ENCODE measurements around the gene TSPAN4.

DNA sequence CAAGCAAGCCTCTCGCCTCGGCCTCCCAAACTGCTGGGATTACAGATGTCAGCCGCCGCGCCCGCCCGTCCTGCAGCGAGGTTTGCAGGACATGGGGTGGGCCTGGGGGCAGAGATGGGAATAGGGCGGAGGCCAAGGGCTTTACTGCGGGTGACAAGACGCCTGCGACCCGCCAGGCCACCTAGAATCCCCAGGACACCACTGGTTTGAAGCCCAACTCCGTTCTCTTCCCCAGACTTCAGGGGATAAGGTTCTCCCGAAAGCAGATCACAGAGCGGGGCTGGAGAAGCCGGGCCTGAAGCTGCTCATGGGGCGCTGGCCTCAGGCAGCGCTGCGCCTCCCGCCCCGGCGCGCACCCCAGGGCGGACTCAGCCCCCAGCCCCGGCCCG, 677 bp upstream of the TSPAN4 start:
- TF ChIP-seq CTCF (conservative IDR thresholded peaks at IDR 0.05; ENCODE audit: low read length) (no peak), EZH2phosphoT487 (IDR thresholded peaks at IDR 0.05; ENCODE audit: borderline replicate concordance, low read depth, low read length) (no peak)

All from OCI-LY7 (cell line).